ENCODE measurements around the gene ST8SIA2. TPM values are rescaled to one million over a fixed set of nuclear protein-coding genes. Genes with fewer than 3 reads are reported as not detected.

ST8SIA2 gene
- total RNA-seq, 4 donors from 2014 or later = 0.27 to 0.79 TPM; not detected in 2

DNA sequence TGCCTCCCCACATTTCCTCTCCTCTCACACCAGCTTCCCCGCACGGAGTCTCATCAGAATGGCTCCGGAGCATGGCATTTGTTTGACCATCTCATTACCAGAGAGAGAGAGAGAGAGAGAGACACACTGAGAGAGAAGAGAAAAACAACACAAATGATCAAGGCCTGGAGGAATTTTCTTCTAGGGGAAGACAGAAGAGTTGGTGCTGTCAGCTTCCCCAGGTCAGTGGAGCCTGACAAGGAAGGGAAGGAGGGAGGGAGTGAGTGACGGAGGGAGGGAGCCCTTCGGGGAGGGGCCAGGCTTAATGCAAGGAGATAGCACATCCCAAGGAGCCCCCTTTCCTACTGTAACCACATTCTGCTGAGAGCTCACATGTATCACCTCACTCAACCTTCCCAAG, 9.1 kb downstream of the ST8SIA2 start:
- in situ Hi-C loops (cut with MboI; ENCODE audit: low pct_ligation_motif_present in 1 of 4, low pct_unique_long_range_greater_than_20kb in 1 of 4, low sequenced_read_pairs in 3 of 4) (no loop called here), intact Hi-C loops (cut with DNase I; ENCODE audit: low total_unique reads) (no loop called here)
- Histone ChIP-seq H3K36me3 (no peaks in the 10 kb centered on the region), H3K9me3 (no peaks in the 10 kb centered on the region), H3K4me3 (no peak overlapping the region), H3K27ac (no peak overlapping the region), H3K27me3 (peaks cover 17% of the 10 kb centered on the region), H3K4me1 (no peaks in the 10 kb centered on the region)
- no peak for DNase-seq
- WGBS, 2 donors (ENCODE audit: low coverage in 1 of 2) = 81% methylated on average over 5 of the region's 5 CpGs; no CpG with 5 or more reads in 1 of the 2 donors
- no peak for TF ChIP-seq POLR2A (IDR thresholded peaks at IDR 0.05)
- TF ChIP-seq POLR2AphosphoS5 (IDR thresholded peaks at IDR 0.05) = no peak
- TF ChIP-seq, protein P1, sequence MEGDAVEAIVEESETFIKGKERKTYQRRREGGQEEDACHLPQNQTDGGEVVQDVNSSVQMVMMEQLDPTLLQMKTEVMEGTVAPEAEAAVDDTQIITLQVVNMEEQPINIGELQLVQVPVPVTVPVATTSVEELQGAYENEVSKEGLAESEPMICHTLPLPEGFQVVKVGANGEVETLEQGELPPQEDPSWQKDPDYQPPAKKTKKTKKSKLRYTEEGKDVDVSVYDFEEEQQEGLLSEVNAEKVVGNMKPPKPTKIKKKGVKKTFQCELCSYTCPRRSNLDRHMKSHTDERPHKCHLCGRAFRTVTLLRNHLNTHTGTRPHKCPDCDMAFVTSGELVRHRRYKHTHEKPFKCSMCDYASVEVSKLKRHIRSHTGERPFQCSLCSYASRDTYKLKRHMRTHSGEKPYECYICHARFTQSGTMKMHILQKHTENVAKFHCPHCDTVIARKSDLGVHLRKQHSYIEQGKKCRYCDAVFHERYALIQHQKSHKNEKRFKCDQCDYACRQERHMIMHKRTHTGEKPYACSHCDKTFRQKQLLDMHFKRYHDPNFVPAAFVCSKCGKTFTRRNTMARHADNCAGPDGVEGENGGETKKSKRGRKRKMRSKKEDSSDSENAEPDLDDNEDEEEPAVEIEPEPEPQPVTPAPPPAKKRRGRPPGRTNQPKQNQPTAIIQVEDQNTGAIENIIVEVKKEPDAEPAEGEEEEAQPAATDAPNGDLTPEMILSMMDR (IDR thresholded peaks at IDR 0.05) = no peak
- TF ChIP-seq EP300 (IDR thresholded peaks at IDR 0.05; ENCODE audit: low read depth) = no peak

DNA sequence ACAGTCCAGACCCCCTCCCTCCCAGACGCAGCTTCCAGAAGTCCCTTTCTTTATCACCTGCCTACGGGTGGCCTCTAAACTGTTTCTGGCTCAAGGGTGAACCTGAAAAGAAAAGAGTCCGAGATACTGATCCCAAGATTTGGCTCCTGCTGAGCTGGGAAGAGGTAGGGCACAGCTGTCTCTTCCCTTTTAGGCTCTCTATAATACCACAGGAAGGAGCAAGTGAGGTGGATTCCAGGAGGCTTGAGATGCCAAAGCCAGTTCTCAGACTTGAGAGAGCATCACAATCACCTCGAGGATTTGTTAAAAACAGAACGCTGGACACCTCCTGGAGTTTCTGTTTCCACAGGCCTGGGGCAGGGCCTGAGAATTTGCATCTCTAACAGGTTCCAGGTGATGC, 12.3 kb downstream of the ST8SIA2 start:
- TF ChIP-seq EP300 (IDR thresholded peaks at IDR 0.05; ENCODE audit: low read depth) (no peak), POLR2A (IDR thresholded peaks at IDR 0.05) (no peak), POLR2AphosphoS5 (IDR thresholded peaks at IDR 0.05) (no peak)
- TF ChIP-seq, protein P1 (IDR thresholded peaks at IDR 0.05) = no peak
- 56 to 71% methylated on average over 2 to 5 of the region's 5 CpGs for WGBS, 2 donors (ENCODE audit: low coverage in 1 of 2)
- Histone ChIP-seq H3K9me3 (no peaks in the 10 kb centered on the region), H3K36me3 (no peaks in the 10 kb centered on the region), H3K27ac (no peak overlapping the region), H3K4me3 (no peak overlapping the region), H3K4me1 (no peaks in the 10 kb centered on the region), H3K27me3 (peaks cover 9% of the 10 kb centered on the region)
- intact Hi-C loops (cut with DNase I; ENCODE audit: low total_unique reads) (no loop called here), in situ Hi-C loops (cut with MboI; ENCODE audit: low pct_ligation_motif_present in 1 of 4, low pct_unique_long_range_greater_than_20kb in 1 of 4, low sequenced_read_pairs in 3 of 4) (no loop called here)
- no peak for DNase-seq

DNA sequence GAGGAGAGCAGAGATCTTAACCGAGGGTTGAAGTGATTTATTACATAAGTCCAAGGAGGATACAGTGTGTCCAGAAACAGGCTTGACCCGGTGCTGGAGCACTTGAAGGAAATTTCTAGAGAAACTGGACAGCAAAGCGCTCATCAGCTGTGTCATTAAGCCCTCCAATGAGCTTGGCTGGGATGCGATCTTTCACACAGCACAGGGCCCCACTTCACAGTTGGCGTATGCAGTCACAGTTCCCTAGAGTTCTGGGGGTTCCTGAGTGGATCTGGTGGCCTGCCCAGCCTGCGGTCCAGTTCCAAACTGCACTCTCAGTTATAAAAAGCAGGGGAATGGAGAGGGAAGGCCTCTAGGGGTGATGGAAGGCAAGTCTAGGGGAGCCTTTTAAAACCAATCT, 13.6 kb downstream of the ST8SIA2 start:
- no peaks in the 10 kb centered on the region for H3K9me3 ChIP-seq
- in situ Hi-C loops (cut with MboI; ENCODE audit: low pct_ligation_motif_present in 1 of 4, low pct_unique_long_range_greater_than_20kb in 1 of 4, low sequenced_read_pairs in 3 of 4) (no loop called here), intact Hi-C loops (cut with DNase I; ENCODE audit: low total_unique reads) (no loop called here)
- no peak overlapping the region for H3K27ac ChIP-seq
- 68 to 83% methylated on average over 1 to 6 of the region's 6 CpGs for WGBS, 2 donors (ENCODE audit: low coverage in 1 of 2)
- no peaks in the 10 kb centered on the region for H3K4me1 ChIP-seq
- TF ChIP-seq POLR2AphosphoS5 (IDR thresholded peaks at IDR 0.05) = no peak
- no peak for TF ChIP-seq EP300 (IDR thresholded peaks at IDR 0.05; ENCODE audit: low read depth)
- TF ChIP-seq, protein P1 (IDR thresholded peaks at IDR 0.05) = no peak
- TF ChIP-seq POLR2A (IDR thresholded peaks at IDR 0.05) = no peak
- no peak overlapping the region for H3K4me3 ChIP-seq
- no peaks in the 10 kb centered on the region for H3K36me3 ChIP-seq
- H3K27me3 ChIP-seq = no peaks in the 10 kb centered on the region
- DNase-seq = no peak

DNA sequence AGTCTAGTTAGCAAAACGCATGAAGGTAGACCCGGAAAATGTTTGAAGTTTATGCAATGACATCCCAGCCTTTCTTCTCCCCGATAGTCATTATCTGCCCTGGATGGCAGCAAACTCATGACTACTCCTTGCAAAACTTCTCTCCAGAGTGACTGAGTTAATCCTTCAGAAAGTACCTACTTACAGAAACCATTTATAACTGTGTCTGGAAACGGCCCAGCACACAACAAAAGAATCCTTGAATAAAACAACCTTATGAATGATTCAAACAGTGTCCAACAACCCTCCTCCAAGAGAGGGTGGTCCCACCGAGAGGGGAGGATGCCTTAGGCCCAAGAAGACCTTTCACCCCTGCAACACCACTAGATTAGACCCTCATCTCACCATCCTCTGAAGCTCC, 14.2 kb downstream of the ST8SIA2 start:
- WGBS, 2 donors (ENCODE audit: low coverage in 1 of 2) = 64 to 66% methylated on average over 5 of the region's 5 CpGs
- H3K9me3 ChIP-seq = no peaks in the 10 kb centered on the region
- H3K27me3 ChIP-seq = no peaks in the 10 kb centered on the region
- H3K4me1 ChIP-seq = no peaks in the 10 kb centered on the region
- intact Hi-C loops (cut with DNase I; ENCODE audit: low total_unique reads) (no loop called here), in situ Hi-C loops (cut with MboI; ENCODE audit: low pct_ligation_motif_present in 1 of 4, low pct_unique_long_range_greater_than_20kb in 1 of 4, low sequenced_read_pairs in 3 of 4) (no loop called here)
- H3K36me3 ChIP-seq = no peaks in the 10 kb centered on the region
- no peak overlapping the region for H3K27ac ChIP-seq
- TF ChIP-seq EP300 (IDR thresholded peaks at IDR 0.05; ENCODE audit: low read depth) = no peak
- TF ChIP-seq, protein P1 (IDR thresholded peaks at IDR 0.05) = no peak
- no peak for TF ChIP-seq POLR2A (IDR thresholded peaks at IDR 0.05)
- no peak for TF ChIP-seq POLR2AphosphoS5 (IDR thresholded peaks at IDR 0.05)
- no peak overlapping the region for H3K4me3 ChIP-seq
- DNase-seq = no peak

Measured in transverse colon (tissue), 4 donors.